KBM-7 (cell line): ENCODE results near the gene CALHM2.

Experiments
- DNase-seq: peaks from one replicate; pipeline ENCODE4 v3.0.0-alpha.2; 2015
- in situ Hi-C: fragments of 300-500 bp; cut with MboI; formaldehyde crosslinking; loops from 2 replicates; pipeline ENCODE4 v1.14.3; 2020; ENCODE audit warnings: low sequenced_read_pairs, low pct_unique_long_range_greater_than_20kb, mixed read lengths

Gene CALHM2

DNA sequence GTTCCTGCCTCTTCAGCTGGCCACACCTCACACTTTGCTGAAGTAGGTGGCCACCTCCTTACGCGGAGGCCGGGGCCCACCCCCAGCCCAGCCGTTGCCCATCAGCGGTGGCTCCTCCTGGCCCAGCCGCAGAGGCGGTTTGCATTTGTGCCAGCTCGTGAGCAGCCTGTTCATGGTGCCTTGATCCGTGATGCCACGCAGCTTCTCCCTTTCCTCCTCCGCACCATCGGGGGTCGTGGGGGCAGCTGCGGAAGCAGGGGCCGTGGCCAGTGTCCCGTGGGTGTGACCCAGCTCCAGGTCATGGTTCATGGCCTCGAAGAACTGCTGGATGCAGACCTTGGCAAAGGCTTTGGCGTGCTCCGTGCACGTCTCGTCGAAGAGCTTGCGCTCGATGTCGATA is 3.1 kb upstream of the CALHM2 start:
- DNase-seq = no peak

DNA sequence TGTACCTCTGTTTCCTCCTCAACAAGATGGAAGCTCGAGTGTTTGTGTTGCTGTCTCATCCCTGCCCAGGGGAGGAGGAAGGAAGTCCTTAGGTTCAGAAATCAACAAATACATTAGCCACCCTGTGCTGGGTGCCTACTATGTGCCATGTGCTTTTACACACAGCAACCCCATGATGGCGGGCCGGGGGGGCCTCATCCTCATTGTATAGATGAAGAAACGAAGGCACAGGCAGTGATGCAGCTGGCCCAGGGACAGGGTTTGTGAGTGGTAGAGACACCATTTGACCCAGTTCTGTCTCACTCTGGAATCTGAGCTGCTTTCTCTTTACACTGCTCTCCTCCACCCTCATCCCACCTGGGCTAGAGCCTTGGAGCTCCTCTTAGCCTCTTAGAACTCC is 1.9 kb upstream of the CALHM2 start:
- no peak for DNase-seq
- in situ Hi-C loops = no loop called here

More for the DNA sequence above, 3.1 kb upstream of the CALHM2 start:
- in situ Hi-C loops = no loop called here

DNA sequence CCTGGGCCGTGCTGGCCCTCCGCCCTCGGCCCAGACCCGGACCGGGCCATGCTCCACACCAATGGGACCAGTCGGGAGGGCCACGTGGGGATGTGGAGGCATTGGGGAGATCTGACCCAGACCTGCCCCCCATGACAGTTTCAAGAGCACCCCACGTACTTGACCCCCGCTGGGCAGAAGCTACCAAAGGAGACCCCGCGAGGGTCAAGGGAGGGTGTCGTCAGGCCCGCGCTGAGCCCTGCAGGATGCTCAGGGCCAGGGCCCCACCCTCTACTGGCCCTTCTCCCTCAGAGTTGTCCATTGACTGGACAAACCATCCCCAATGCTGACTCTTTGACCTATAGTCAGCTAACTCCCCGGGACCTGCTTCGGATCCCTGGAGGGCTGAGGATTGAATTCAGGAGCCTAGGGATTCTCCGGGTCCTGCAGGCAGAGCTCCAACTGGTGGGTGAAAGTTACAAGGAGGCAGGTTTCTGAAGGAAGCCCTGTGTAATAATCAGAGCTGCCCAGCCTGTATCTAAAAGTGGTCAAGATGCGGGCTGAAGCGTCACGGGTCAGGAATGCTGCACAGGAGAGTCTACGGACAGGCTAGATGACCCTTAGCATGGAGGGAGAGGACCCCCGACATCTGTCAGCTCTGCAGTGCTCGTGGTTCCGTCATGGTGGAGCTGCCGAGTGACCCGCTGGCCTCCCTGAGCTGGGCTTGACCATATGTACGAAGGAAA is 498 bp upstream of the CALHM2 start:
- DNase-seq = no peak
- in situ Hi-C loops = no loop called here

DNA sequence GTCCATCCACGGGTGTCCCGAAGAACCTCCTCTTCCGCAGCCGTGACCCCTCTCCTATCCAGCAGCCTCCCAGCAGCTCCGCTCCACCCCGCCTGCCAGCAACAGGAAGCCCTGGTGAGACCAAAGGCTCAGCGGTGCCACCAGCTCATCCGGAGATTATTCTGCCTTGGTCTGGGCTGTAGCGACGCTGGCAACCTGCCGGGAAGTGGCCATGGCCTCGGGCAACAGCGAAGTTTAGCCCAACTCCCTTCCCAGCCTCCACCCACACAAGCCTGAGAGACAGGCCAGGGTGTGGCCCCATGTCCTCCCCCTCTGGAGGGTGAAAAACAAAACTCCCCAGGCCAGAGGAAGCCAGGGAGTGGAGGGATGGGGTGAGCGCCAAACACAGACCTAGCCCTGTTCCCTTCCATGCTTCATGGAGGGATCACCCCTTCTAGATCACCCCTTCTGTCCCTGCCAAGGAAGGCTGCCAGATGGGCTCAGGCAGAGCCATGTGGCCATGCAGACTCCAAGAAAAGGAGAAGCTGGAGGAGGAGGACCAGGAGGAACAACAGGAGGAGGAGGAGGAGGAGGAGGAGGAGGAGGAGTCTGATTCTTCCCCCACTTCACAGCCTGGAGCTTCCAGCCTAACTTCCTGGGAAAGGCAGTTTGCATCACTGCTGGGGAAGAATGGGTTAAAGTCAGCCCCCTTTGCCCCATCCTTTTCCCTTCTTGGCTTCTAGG is 918 bp downstream of the CALHM2 start:
- peak; percentile 67 for DNase-seq
- in situ Hi-C loops = no loop called here

DNA sequence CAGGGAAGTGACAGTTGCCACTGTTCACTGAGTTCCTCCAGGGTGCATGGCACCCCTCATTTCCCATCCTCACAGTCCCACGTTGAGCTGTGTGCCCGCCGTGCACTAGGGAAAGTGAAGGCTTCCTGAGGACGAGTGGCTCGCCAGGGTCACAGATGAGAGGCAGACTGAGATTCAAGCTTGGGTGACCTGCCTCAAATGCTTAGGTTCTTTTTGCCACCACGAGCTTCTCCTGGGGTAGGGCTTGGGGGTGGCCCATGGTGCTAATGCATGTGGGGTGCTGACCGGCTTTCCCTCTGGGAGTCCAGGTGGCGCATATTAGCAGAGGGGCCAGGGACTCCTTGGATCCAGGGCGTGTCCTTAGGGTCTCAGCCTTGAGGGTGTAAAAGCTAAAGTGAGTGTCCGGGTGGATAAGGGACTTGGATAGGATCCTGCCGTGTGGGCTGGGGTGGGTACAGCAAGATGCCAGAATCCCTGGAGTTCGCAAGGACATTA is 1.9 kb downstream of the CALHM2 start:
- DNase-seq = no peak
- in situ Hi-C loops = no loop called here

DNA sequence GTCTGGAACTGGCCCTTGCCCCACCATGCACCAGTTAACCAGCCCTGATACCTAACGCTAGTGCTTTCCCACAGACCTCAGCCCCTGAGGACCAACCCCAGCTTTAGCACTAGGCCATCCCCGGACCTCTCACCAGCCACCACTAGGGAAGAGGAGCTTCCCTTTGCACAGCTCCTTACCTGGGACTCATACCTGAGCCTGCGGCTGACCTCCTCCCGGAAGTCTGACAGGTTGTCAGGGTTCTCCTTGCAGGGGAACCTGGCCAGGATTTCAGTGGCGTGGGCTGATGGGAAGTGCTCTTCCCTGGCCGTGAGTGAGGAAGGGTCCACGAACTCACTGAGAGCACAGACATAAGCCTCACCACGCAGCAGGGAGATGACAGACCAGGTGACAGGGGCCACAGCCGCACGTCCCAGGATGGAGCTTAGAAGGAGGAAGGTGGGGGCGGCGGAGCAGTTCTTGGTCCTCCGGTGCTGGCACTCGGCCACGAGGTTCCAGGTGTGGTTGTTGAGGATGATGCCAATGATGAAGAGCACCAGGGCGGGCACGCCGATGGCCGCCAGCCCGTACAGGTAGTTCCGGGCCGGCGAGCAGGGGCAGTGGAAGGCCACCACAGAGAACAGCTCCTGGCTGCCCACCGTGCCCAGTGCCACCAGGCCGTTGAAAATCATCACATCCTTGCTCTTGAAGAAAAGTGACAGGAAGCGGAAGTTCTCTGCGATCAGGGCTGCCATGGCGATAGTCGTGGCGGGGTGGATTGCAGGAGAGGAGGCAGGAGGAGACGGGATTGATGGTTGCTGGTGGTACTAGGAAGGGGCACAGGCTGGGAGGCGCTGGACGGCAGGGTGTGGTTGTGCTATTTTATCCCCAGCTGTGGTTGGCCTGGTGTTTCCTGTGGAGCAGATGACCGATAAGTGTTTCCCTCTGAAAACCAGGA is 2.7 kb downstream of the CALHM2 start:
- DNase-seq = no peak
- in situ Hi-C loops = no loop called here

DNA sequence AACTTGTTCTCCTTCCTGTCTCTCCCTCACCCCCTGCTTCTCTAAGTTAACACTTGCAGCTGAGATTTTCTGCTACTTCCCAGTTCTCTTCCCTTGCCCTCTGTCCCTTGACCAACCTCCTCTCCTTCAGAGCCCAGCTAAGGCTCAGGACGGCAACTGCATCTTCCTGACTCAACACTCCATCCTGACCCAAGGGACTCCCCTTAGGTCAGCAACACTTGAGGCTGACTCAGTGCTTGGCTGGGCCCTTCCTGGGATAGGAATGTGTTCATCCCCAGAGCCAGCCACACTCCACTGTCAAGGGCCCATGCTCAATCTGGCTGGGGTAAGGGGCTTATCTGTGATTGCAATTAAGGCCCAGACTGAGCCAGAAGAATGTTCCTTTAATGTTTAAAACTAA is 3.4 kb downstream of the CALHM2 start:
- DNase-seq = no peak
- in situ Hi-C loops = no loop called here

DNA sequence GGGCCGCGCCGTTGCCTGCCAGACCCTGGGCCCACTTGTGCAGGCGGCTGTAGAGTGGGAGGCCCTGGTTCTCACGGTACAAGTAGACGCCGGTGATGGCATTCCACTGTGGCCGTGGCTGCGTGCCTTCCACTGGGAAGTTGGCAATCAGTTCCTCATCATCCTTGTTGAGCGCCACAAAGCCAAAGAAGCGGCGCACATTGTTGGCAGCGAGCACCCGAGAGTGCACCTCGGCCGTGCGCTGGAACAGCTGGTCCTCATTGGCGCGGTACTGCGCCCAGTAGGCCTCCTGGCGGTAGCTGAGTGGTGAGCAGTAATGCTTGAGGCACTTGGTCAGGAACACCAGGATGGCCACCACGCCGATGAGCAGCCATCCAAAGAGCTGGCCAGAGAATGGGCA is 5.0 kb downstream of the CALHM2 start:
- DNase-seq = no peak
- in situ Hi-C loops = no loop called here

DNA sequence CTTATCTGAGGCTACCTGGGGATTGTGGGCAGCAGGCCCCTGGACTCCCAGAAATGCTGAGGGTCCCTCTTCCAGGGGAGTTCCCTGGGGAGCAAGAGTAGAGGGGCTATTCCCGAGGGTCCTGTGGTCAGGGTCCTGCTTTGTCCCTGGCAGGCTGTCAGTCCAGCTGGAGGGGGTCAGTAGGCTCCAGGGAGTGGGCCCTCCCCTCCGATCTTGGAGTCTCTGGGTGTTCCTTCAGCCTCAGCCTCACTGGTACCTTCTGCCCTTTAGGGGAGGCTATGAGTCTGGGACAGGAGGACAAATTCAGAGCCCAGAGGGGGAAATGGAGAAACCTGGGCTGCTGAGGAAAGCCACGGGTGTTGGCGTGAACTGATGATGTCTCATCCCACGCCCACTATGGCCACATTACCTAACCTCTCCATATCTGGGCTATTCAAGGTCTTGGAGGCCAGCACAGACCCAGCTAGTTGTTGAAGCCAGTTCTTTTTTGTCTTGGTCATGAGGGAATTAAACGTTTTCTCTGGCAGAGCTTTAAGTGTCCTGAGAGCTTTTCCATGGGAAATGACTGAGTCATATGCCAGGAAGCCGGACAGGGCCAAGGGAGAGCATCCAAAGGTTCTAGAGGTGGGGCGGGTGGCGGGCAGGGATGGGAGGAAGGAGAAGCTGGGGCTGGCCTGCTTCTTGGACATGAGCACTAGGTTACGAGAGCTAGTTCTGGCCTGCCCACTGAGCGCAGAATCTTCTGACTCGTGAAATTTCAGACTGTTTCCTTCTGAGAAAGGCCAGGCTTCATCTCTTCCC is 6.2 kb downstream of the CALHM2 start:
- no peak for DNase-seq
- in situ Hi-C loops = no loop called here

DNA sequence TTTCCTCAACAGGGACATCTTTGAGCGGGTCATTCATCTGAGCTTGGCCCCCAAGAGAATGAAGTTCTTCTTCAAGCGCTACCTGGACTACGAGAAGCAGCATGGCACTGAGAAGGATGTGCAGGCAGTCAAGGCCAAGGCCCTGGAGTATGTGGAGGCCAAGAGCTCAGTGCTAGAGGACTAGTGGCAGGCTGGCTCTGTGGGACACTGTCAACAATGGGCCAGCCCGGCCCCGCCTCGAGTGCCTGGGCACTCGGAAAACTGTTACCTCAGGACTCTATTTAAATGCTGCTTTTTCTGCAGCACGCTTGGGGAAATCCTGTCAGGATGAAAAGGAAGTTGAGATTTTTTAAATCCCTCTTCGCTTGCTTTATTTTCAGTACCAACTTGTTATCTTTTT is 6.8 kb downstream of the CALHM2 start:
- in situ Hi-C loops = no loop called here
- DNase-seq = no peak

DNA sequence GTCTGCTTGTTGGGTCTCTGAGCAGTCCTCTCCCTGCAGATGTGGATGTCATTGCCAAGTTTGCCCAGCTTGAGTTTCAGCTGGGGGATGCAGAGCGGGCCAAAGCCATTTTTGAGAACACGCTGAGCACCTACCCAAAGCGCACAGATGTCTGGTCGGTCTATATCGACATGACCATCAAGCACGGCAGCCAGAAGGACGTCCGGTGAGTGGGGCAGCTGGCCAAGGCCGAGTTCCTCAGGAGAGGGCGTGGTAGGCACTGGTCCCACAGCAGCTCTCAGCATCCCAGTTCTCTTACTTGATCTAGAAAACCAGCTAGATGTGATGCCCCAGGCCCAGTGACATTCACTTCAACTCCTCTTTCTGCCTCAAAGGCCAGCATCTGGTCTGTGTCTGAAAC is 7.7 kb downstream of the CALHM2 start:
- DNase-seq = no peak
- in situ Hi-C loops = no loop called here

DNA sequence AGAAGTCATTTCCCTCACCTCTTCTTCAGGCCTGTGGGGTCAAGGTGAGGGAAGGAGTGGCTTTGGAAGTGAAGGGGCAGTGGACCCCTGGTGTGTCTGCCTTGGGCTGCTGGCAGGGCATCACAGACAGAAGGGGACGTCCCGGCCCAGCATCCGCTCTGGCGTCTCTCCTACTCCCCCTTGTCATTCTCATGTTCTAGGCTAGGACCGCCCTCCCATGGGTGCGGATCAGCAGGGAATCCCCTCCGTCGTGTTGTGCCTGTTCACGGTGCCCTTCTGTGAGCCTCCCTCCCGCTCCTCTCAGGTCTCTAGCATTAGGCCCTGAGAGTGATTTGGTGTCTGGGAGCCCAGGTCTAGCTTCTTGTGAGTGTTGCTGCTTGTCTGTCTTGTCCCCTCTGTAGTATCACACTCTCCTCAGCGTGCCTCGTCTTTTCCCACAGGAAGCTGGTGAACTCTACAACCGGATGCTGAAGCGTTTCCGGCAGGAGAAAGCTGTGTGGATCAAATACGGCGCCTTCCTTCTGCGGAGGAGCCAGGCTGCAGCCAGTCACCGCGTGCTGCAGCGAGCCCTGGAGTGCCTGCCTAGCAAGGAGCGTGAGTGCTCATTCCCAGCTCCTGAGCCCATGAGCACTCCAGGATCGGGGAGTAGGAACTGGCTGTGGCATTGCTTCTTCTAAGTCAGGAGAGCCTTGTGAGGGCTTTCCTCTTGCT is 8.5 kb downstream of the CALHM2 start:
- DNase-seq = no peak
- in situ Hi-C loops = no loop called here

DNA sequence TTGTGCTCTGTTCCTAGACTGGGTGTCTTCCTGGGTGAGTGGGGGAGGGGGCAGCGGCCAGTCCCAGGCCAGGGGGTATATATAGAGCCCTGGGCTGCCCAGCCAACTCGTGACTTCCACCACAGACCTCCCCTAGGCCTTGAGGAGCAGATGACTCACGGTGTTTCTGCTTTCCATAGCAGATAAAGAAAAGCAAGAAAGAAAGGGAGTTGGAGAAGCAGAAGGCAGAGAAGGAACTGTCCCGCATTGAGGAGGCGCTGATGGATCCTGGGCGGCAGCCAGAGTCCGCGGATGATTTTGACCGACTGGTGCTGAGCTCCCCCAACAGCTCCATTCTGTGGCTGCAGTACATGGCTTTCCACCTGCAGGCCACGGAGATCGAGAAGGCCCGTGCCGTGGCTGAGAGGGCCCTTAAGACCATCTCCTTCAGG is 10.1 kb downstream of the CALHM2 start:
- in situ Hi-C loops = no loop called here
- no peak for DNase-seq

DNA sequence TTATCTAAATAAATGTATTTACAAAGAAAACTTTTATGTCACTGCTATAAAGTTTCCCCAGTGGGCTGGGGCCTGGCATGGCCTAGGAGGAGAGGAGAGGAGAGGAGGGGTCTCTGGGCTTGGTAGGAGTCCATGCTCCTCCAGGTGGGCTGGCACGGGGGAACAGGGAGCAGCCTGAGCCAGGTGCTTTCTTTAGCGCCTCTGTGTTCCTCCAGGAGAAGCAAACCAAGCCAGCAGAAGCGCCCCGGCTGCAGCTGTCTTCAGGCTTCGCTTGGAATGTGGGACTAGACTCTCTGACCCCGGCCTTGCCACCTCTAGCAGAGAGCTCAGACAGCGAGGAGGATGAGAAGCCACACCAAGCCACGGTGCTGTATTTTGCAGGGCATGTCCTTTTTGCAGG is 10.6 kb downstream of the CALHM2 start:
- no peak for DNase-seq
- in situ Hi-C loops = no loop called here

DNA sequence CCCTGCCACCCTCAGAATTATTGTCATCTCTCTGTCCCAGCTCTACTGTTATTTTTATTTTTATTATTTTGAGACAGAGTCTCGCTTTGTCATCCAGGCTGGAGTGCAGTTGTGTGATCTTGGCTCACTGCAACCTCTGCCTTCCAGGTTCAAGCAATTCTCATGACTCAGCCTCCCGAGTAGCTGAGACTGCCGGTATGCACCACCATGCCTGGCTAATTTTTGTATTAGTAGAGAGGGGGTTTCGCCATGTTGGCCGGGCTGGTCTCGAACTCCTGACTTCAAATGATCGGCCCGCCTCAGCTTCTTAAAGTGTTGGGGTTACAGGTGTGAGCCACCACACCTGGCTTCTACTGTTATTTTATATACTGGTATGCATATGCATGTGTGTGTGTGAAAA is 11.0 kb downstream of the CALHM2 start:
- DNase-seq = no peak
- in situ Hi-C loops = no loop called here

DNA sequence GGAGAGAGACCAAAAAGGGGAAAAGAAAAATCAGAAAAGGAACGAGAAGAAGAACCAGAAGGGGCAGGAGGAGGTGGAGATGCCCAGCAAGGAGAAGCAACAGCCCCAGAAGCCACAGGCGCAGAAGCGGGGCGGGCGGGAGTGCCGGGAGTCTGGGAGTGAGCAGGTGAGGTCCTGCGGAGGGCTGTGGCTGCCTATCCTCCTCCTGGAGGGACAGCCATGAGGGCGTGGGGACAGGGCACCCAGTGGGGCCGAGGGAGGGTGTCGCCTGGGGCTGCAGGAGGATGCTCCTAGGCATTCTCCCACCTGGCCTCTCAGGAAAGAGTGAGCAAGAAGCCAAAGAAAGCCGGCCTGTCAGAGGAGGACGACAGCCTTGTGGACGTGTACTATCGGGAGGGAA is 11.8 kb downstream of the CALHM2 start:
- in situ Hi-C loops = no loop called here
- no peak for DNase-seq

DNA sequence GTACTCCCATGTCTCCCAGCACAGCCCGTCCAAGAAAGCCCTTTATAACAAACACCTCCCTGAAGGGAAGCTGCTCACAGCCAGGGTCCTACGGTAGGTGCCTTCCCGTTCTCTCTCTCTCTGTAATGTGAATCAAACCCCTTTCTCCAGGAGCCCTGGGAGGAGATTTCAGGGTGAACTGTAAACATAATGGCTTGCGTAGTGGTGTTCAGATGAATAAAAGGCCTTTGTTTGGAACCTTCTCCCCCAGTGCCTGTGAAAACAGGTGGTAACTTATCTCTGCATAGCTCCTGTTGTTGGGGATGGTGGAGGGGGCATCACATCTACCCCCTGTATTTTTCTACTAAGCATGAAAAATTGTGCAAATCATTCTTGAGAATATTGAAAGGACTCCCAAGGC is 12.4 kb downstream of the CALHM2 start:
- no peak for DNase-seq
- in situ Hi-C loops = no loop called here

DNA sequence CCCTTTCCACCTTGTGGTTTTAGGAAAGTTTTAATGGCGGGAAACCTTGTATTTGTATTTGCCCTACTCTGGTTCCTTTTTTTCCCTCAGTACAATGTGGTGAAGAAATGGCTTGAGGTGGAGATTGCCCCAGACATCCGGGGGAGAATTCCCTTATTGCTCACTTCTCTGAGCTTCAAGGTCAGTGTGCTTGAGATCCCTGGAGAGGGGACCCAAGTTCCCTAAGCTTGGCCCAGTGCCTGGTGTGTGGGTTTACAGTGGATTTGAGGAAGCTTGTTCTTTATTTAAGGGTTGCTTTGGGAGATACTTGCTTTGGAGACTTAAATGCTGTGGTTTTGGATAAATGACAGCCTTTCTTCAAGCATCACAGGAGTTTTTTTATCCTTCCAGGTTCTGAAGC is 18.3 kb downstream of the CALHM2 start:
- in situ Hi-C loops = no loop called here
- DNase-seq = peak; percentile 40
